ENCODE results near the gene BRS3.
"Not testable (repeated sequence)": the region's sequence is repeated elsewhere in the genome, so short reads cannot be mapped to it uniquely, and the experiment has no call there.

The BRS3 gene

GRCh38 chrX:136487647-136488046, at the start of gene BRS3:
BRS3 (plus strand) TSS chrX:136487947; CDS start chrX:136488115, 168 bp downstream.
- DNase-seq, result no peak

GRCh38 chrX:136438192-136438591, 49.6 kb upstream of the BRS3 start:
- DNase-seq, result no peak

- not testable (repeated sequence) for DNase-seq
Measured at GRCh38 chrX:136445674-136446073, 42.1 kb upstream of the BRS3 start.

- DNase-seq, result no peak
Measured at GRCh38 chrX:136446208-136446607, 41.5 kb upstream of the BRS3 start.

GRCh38 chrX:136447308-136447707, 40.4 kb upstream of the BRS3 start:
- no peak for DNase-seq

- DNase-seq, result no peak
Measured at GRCh38 chrX:136447968-136448367, 39.8 kb upstream of the BRS3 start.

GRCh38 chrX:136450050-136450830, 37.5 kb upstream of the BRS3 start:
- DNase-seq, result no peak

GRCh38 chrX:136452614-136453013, 35.1 kb upstream of the BRS3 start:
- no peak for DNase-seq

GRCh38 chrX:136453114-136453513, 34.6 kb upstream of the BRS3 start:
- DNase-seq, result no peak

- DNase-seq, result no peak
Measured at GRCh38 chrX:136453771-136454170, 34.0 kb upstream of the BRS3 start.

- no peak for DNase-seq
Measured at GRCh38 chrX:136456133-136456532, 31.6 kb upstream of the BRS3 start.

- no peak for DNase-seq
Measured at GRCh38 chrX:136457303-136457917, 30.3 kb upstream of the BRS3 start.

GRCh38 chrX:136464589-136464988, 23.2 kb upstream of the BRS3 start:
- DNase-seq, result no peak

- no peak for DNase-seq
Measured at GRCh38 chrX:136467303-136467702, 20.4 kb upstream of the BRS3 start.

GRCh38 chrX:136468391-136469103, 19.2 kb upstream of the BRS3 start:
- DNase-seq, result no peak

- DNase-seq, result no peak
Measured at GRCh38 chrX:136473663-136474062, 14.1 kb upstream of the BRS3 start.

- no peak for DNase-seq
Measured at GRCh38 chrX:136475236-136475635, 12.5 kb upstream of the BRS3 start.

- no peak for DNase-seq
Measured at GRCh38 chrX:136476501-136476900, 11.2 kb upstream of the BRS3 start.

- no peak for DNase-seq
Measured at GRCh38 chrX:136477026-136477425, 10.7 kb upstream of the BRS3 start.

GRCh38 chrX:136480383-136480782, 7.4 kb upstream of the BRS3 start:
- no peak for DNase-seq

- DNase-seq, result no peak
Measured at GRCh38 chrX:136488706-136489105, 959 bp downstream of the BRS3 start.

- no peak for DNase-seq
Measured at GRCh38 chrX:136491832-136492231, 4.1 kb downstream of the BRS3 start.

GRCh38 chrX:136493011-136493410, 5.3 kb downstream of the BRS3 start:
- DNase-seq, result no peak

GRCh38 chrX:136495043-136495442, 7.3 kb downstream of the BRS3 start:
- DNase-seq, result no peak

Measured in SHP77 (cell line).